Stimulated activated naive CD8-positive, alpha-beta T cell treated with anti-CD3 and anti-CD28 coated beads, Interleukin-15, amount 100 ng/mL, for 72 hours (primary cell): Measurements from ENCODE around the gene USP6NL.
"Not testable (repeated sequence)": the region's sequence is repeated elsewhere in the genome, so short reads cannot be mapped to it uniquely, and the experiment has no call there.

Experiments
- ATAC-seq: fragments of 150-1000 bp; cut with Tn5 transposase; 2 replicates; pipeline ENCODE4 v1.10.0; 2021; ENCODE audit warnings: mild to moderate bottlenecking, moderate library complexity
- DNase-seq, 2 donors: peaks; one replicate each; pipeline ENCODE4 v3.0.0; 2021 to 2022
- H3K27ac Mint-ChIP-seq, 2 donors: one replicate each; pipeline ENCODE4 v1.8.0; 2022; ENCODE audit warnings: mild to moderate bottlenecking in 2 of 2, mixed read lengths in 2 of 2, moderate library complexity in 2 of 2
- H3K27me3 Mint-ChIP-seq: one replicate; pipeline ENCODE4 v1.8.0; 2022; ENCODE audit warnings: mixed read lengths
- H3K4me1 Mint-ChIP-seq: one replicate; pipeline ENCODE4 v1.8.0; 2022; ENCODE audit warnings: mild to moderate bottlenecking, mixed read lengths
- H3K4me3 Mint-ChIP-seq, 2 donors: one replicate each; pipeline ENCODE4 v1.8.0; 2022; ENCODE audit warnings: mild to moderate bottlenecking in 2 of 2, mixed read lengths in 2 of 2, moderate library complexity in 1 of 2
- H3K9me3 Mint-ChIP-seq, 2 donors: one replicate each; pipeline ENCODE4 v1.8.0; 2022; ENCODE audit warnings: mixed read lengths in 2 of 2

The USP6NL gene

DNA sequence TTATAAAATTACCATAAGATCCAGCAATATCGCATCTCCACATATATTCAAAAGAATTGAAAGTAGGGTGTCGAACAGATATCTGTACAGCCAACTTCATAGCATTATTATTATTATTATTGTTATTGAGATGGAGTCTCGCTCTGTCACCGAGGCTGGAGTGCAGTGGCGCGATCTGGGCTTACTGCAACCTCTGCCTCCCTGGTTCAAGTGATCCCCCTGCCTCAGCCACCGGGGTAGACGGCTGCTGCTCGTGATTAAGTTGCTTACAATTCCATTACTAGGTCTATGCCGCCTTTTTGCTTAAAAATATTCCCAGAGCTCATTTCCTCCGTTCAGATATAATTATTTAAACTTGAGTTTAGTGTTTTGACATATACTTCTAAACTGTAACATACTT is 19.8 kb upstream of the USP6NL start:
- H3K27ac Mint-ChIP-seq, result no peak overlapping the region
- H3K27me3 Mint-ChIP-seq, result peaks cover 14% of the 10 kb centered on the region
- no peaks in the 10 kb centered on the region for H3K9me3 Mint-ChIP-seq
- DNase-seq, result no peak
- peaks cover 14% of the 10 kb centered on the region for H3K4me1 Mint-ChIP-seq
- H3K4me3 Mint-ChIP-seq, result no peak overlapping the region
- no peak for ATAC-seq

DNA sequence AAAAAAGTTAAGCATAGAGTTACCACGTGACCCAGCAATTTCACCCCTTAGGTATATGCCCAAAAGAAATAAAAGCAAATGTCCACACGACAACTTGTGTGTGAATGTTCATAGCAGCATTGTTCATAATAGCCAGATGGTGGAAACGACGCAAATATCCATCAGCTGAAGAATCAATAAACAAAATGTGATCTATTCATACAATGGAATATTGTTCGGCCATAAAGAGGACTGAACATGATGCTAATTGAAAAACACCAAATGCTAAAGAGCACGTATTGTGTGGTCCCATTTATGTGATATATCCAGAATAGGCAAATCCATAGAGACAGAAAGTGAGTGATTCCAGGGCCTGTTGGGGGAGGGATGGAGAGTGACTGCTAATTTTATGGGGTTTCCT is 18.3 kb upstream of the USP6NL start:
- DNase-seq, result no peak
- H3K4me3 Mint-ChIP-seq, result no peak overlapping the region
- no peaks in the 10 kb centered on the region for H3K27me3 Mint-ChIP-seq
- peaks cover 19% of the 10 kb centered on the region for H3K4me1 Mint-ChIP-seq
- H3K9me3 Mint-ChIP-seq, result no peaks in the 10 kb centered on the region
- no peak for ATAC-seq
- H3K27ac Mint-ChIP-seq, result no peak overlapping the region

DNA sequence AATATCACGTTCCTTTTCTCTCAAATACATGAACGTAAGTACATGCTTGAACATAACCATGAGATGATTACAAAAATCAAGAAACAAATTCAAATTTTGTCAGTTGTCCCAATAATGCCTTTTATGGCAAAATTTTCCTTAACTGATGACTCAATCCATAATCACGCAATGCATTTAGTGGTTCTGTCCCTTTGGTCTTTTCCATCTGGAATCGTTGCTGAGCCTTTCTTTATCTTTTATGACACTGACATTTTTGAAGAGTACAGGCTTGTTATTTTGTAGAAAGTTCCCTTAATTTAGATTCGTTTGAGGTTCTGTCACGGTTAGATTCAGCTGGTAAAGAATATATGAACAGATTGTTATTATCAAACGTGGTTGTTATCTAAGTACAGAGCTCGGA is 16.5 kb upstream of the USP6NL start:
- H3K27ac Mint-ChIP-seq, result peak overlapping the region in 1 of 2 donors; percentile 43
- not testable (repeated sequence) for H3K27me3 Mint-ChIP-seq, ATAC-seq, DNase-seq, H3K4me3 Mint-ChIP-seq, H3K9me3 Mint-ChIP-seq
- H3K4me1 Mint-ChIP-seq, result peaks cover 13% of the 10 kb centered on the region

DNA sequence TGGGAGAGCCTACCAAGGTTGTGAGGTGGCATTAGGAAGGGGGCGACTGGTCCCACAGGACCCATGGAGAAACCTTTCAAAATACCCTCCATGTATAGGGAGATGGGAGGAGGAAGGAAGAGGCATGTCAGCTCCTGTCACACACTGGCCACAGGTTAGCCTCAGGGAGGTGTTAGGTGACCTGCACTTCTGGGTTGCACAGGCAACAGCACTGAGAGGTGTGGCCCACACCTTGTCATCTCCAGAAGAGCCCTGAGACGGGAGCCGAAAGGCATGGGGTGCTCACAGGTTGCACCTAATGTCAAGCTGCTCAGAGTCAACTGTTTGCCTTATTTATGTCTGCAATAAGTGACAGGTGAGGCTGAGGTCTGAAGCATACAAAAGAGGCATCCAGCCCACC is 14.6 kb upstream of the USP6NL start:
- no peaks in the 10 kb centered on the region for H3K9me3 Mint-ChIP-seq
- no peak for DNase-seq
- H3K4me3 Mint-ChIP-seq, result no peak overlapping the region
- peaks cover 5% of the 10 kb centered on the region for H3K4me1 Mint-ChIP-seq
- H3K27ac Mint-ChIP-seq, result no peak overlapping the region
- H3K27me3 Mint-ChIP-seq, result peaks cover 12% of the 10 kb centered on the region
- ATAC-seq, result peak; percentile 42

DNA sequence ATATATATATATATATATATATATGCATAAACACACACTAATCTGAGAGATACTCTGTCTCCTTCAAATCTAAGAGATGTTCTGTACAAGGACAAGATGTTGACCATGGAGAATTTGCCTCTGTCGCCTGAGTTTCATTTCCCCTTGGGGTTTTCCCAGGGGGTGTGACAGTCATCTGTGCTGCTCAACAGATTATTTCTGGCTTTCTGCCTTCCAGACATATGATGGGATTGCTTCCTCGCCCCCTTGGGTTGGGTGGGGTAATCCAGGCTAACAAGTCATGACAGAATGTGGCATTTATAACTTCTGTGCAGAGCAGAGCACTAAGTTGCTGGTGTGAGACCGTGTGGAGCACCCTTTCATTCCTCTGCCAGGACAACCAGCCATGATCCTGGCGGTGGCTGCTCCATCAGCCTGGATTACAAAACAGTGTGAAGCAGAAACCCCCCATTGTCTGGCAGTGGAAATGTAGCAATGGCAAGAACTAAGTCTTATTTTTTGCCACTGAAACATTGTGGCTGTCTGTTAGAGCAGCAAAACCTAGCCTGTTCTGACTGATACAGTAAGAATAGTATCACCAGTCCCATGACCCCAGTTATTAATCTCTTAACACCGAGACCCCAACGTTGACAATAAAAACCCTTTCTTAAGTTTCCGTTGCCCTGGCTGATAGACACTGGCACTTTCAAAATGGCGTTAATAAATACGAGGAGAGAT is 13.7 kb upstream of the USP6NL start:
- ATAC-seq (peak; percentile 70), DNase-seq (no peak)
- Mint-ChIP-seq H3K4me3 (no peak overlapping the region), H3K27me3 (peaks cover 12% of the 10 kb centered on the region), H3K27ac (no peak overlapping the region), H3K9me3 (no peaks in the 10 kb centered on the region), H3K4me1 (peaks cover 5% of the 10 kb centered on the region)

DNA sequence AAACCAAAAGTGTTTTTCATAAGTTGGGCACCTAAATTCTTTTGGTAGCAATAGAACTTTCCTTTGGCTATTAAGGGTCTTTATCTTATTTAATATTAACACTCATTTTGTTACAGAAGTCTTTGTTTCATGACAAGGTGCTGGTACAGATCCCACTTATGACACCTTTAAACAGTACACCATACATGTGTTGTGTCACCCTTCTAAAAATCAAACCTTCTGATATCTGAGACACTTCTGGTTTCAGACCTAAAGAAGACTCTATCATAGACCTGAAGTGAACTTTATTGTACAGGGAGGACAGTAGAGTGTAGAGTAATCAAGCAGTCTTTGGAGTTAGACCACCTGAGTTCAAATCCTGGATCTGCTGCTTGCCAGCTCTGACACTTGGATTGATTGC is 5.8 kb upstream of the USP6NL start:
- H3K27ac Mint-ChIP-seq, result no peak overlapping the region
- H3K9me3 Mint-ChIP-seq, result peaks cover 4 to 13% of the 10 kb centered on the region in 2 donors
- H3K4me3 Mint-ChIP-seq, result no peak overlapping the region
- ATAC-seq (no peak), DNase-seq (no peak)
- no peaks in the 10 kb centered on the region for H3K27me3 Mint-ChIP-seq
- H3K4me1 Mint-ChIP-seq, result peaks cover 24% of the 10 kb centered on the region

DNA sequence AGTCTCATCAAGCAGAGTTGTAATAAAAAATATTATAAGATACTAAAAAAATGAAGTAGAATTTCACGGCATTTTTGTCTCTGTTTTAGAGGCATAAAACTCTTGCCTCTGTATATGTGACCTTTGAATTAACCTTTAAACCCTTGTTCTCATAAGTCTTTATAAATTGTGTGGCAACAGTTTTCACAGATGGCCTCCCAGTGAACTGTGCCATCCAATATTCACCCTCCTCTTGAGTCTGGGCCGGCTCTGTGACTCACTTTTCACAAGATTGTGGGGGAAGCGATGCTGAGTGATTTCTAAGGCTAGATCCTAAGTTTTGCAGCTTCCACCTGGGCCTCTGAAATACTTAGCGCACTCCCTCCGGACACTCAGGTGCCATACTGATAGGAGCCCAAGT is 4.6 kb upstream of the USP6NL start:
- ATAC-seq (no peak), DNase-seq (no peak)
- H3K27me3 Mint-ChIP-seq, result no peaks in the 10 kb centered on the region
- H3K4me3 Mint-ChIP-seq, result no peak overlapping the region
- peaks cover 29% of the 10 kb centered on the region for H3K4me1 Mint-ChIP-seq
- H3K27ac Mint-ChIP-seq, result no peak overlapping the region
- H3K9me3 Mint-ChIP-seq, result peaks cover 4 to 13% of the 10 kb centered on the region in 2 donors

DNA sequence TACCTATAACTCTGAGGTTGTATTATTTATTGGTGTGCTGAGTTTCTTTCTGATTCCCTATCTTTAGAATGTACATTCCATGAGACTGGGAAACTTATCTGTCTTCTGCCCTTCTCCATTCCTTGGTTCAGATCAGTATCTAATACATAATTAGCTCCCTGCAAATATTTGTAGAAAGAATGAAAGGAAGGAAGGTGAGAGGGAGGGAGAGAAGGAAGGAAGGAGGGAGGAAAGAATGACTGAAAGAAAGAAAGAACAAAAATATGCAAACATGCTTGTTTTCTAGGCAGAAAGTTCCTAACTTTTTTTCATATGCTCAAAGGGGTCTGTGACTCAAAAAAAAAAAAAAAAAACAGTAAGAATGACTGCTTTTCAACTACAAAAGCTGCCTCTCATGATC is 3.9 kb upstream of the USP6NL start:
- DNase-seq (no peak), ATAC-seq (no peak)
- peaks cover 33% of the 10 kb centered on the region for H3K4me1 Mint-ChIP-seq
- no peak overlapping the region for H3K4me3 Mint-ChIP-seq
- H3K27ac Mint-ChIP-seq, result no peak overlapping the region
- H3K9me3 Mint-ChIP-seq, result peaks cover 4 to 13% of the 10 kb centered on the region in 2 donors
- H3K27me3 Mint-ChIP-seq, result no peaks in the 10 kb centered on the region

DNA sequence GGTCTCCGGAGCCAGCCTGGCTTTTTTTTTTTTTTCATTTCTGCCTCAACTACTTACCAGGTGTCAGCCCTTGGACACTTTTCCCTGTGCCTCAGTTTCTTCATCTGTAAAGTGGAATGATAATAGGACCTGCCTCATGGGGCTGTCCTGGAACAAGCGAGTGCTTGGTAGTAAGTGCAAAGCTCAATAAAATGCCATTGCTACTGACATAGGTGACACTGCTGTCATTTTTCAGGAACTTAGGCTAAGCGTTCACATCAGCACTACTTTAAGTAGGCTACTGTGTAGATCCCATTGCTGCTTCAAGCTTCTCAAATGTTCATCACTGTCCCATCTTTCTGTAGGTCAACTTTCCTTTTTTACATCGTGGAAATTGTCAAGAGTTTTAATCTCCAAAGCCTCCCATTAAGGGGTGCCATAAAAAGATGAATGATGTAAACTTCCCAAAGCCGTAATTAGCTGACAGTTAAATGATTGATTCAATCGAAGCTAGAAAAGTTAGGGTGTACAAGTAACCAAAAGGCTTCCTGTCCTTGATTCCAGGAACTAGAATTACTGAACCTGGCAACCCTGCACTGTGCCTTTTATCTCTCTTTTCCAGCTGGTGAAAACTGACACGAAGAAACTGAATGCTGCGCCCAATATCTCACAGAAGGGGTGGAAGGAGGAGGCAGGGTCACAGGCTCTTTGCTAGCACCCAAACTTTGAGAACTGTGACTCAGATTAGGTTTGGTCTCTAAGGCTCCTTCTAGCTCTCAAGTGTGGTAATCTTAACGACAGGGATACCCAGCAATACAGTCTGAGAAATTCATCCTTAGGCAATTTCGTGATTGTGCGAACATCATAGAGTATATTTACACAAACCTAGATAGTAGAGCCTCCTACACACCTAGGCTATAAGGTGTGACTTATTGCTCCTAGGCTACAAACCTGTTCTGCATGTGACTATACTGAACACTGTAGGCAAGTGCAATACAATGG is 861 bp upstream of the USP6NL start:
- Mint-ChIP-seq H3K4me3 (peak overlapping the region; percentile 84 to 88), H3K27me3 (no peaks in the 10 kb centered on the region), H3K27ac (peak overlapping the region; percentile 90 to 93), H3K9me3 (peaks cover 2 to 11% of the 10 kb centered on the region in 2 donors), H3K4me1 (peaks cover 54% of the 10 kb centered on the region)
- DNase-seq (no peak), ATAC-seq (peak; percentile 47)

DNA sequence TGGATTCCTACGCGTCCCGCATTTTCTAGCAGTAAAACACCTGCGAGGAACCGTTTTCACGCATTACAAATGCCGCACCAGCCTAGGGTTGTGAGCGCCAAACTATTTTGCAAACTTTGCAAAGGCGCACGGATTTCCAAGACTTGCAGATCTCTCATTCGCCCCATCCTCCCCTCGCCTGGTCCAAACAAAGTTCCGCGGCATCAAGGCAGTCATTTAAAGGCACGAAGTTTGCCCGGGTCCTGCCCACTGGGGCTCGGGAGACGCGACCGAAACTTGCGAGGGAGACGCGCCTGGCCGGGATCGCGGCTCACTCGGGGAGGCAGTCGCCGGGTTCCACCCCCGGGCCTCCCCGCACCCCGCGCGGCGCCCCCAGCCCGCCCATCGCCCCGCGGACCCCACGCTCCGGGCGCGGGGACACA is 613 bp downstream of the USP6NL start:
- Mint-ChIP-seq H3K27ac (no peak overlapping the region), H3K4me3 (peak overlapping the region; percentile 82 to 86), H3K27me3 (no peaks in the 10 kb centered on the region), H3K9me3 (no peaks in the 10 kb centered on the region), H3K4me1 (peaks cover 60% of the 10 kb centered on the region)
- peak; percentile 60 for ATAC-seq
- DNase-seq, result peak in 1 of 2 donors; percentile 37

DNA sequence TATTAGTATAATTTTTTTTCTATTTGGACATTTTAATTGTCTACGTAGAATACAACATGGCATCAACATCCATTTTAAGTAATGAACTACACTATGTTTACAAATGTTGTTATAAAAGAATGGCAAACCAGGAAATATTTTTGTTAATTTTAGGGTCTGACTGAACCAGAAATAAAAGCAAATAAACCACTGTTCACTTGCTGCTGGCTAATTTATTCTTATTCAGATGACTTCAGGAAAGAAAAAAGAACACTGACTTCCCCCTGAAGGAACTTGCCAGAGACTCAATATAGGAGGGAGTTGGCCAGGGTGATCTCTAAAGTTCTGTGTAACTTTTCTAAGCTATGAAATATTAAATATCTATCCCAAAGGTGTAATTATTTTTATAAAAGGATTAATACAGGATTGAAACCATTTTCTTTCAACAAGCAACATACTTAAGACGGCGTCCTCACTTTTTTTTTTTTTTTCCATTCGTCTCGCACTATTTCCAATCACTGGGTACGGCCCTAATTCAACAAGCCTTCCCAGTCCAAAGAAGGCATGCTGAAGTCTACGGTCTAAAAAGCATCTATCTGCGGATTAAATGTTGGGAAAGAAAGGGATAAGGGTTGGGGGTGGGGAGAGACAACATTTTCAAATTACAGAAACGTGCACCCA is 1.2 kb downstream of the USP6NL start:
- Mint-ChIP-seq H3K27ac (peak overlapping the region in 1 of 2 donors; percentile 86), H3K9me3 (no peaks in the 10 kb centered on the region), H3K27me3 (no peaks in the 10 kb centered on the region), H3K4me3 (peak overlapping the region; percentile 82 to 86), H3K4me1 (peaks cover 63% of the 10 kb centered on the region)
- DNase-seq, result no peak
- no peak for ATAC-seq

DNA sequence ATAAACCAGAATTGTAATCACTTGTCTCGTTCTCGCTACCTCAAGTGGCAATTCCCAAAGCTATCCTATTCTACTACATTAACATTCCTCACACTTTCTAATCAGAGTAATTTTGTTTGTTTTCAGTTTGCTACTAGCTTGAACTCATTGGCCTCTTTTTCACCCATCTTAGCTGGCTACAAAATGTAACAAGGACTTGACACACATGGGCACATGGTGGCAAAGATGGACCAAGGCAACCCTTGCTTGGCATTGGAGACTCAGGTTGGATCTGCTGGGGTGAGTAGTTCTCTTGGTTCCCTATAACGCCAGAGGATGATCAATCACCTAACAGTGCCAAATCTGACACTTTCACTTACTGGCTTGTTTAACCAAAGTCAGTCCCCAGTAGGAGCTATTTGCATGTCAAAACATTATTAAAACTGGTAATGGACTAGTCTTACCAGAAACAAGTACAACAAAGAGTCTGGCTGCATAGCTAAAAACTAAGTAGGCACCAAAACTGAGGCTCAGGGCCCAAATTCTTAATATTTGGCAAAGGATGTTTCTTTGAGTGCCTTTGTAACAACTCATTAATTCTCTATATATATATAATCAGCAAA is 1.9 kb downstream of the USP6NL start:
- H3K27ac Mint-ChIP-seq, result no peak overlapping the region
- peaks cover 61% of the 10 kb centered on the region for H3K4me1 Mint-ChIP-seq
- peak; percentile 31 for ATAC-seq
- H3K27me3 Mint-ChIP-seq, result no peaks in the 10 kb centered on the region
- H3K4me3 Mint-ChIP-seq, result peak overlapping the region in 1 of 2 donors; percentile 86
- no peaks in the 10 kb centered on the region for H3K9me3 Mint-ChIP-seq
- DNase-seq, result no peak

DNA sequence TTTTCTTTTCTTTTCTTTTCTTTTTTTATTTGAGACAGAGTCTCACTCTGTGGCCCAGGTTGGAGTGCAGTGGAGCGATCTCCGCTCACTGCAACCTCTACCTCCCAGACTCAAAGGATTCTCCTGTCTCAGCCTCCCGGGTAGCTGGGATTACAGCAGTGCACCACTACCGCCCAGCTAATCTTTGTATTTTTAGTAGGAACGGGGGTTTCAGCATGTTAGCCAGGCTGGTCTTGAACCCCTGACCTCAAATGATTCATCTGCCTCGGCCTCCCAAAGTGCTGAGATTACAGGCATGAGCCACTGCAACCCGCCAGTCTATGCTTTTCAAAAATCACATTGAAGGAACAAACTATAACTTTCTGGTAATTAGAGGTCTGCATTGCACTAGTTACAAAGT is 2.4 kb downstream of the USP6NL start:
- no peaks in the 10 kb centered on the region for H3K9me3 Mint-ChIP-seq
- DNase-seq (no peak), ATAC-seq (no peak)
- H3K4me3 Mint-ChIP-seq, result peak overlapping the region in 1 of 2 donors; percentile 86
- no peaks in the 10 kb centered on the region for H3K27me3 Mint-ChIP-seq
- H3K4me1 Mint-ChIP-seq, result peaks cover 61% of the 10 kb centered on the region
- H3K27ac Mint-ChIP-seq, result no peak overlapping the region

DNA sequence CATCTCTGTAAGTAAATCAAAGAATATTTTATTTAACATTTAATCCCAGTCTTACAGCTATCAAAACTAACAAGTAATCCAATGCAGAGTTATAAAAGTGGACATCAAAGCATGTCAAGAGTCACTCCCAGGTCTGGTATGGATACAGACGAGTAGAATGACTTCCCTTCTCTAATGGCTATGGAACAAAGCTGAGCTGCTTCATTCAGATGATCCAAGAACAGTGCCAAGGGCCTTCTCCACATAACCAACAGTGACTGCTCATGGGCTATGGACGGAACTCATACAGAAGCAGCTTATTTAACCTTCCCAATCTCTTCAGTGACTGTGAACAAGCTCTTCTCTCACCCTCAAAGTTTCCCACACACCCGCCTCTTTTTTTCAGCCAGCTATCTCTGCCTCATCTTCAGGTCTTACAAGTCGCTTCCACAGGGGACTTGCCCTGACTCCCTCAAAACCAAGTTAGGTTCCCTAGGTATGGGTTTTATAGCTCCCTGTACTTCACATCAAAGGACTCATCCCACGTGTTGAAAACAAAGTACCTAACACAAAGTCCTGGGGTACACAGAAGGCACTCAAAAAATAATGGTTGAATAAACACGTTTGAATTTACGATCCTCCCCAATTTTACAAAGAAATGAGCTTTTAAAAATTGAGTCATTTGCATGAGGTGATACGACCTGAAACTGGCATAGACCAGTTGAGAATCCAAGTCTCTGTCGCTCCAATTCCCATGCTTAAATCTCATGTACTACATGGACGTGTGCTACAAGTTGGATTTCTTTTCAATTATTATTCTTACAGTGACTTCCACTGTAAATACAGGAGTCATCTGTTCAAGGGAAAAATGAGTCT is 3.1 kb downstream of the USP6NL start:
- peak overlapping the region in 1 of 2 donors; percentile 31 for H3K4me3 Mint-ChIP-seq
- DNase-seq (no peak), ATAC-seq (no peak)
- H3K27ac Mint-ChIP-seq, result peak overlapping the region in 1 of 2 donors; percentile 63
- H3K4me1 Mint-ChIP-seq, result peaks cover 64% of the 10 kb centered on the region
- no peaks in the 10 kb centered on the region for H3K27me3 Mint-ChIP-seq
- no peaks in the 10 kb centered on the region for H3K9me3 Mint-ChIP-seq
